RWPE1 (cell line): ENCODE measurements around the gene MYRFL.

Experiments
- CTCF ChIA-PET: fragments of 350-600 bp; sonication (Branson Sonifier 250); formaldehyde crosslinking; extraction: SDS; loops from one replicate; lab custom pipeline; 2021; lab: Yijun Ruan, JAX
- POLR2A ChIA-PET: fragments of 400-600 bp; formaldehyde crosslinking; extraction: SDS; loops from one replicate; lab custom pipeline; 2020; ENCODE audit warnings: antibody characterized with exemption; ENCODE audit not compliant: low non-redundant PET; lab: Yijun Ruan, JAX
- DNase-seq: peaks from one replicate; pipeline ENCODE4 v3.0.0; 2012; ENCODE audit warnings: low spot score
- H3K27ac ChIP-seq: fragments of 450-650 bp; 2 replicates; pipeline ENCODE4 v1.5.1; 2017
- CTCF ChIP-seq: fragments of 450-650 bp; conservative IDR thresholded peaks from 2 replicates; pipeline ENCODE4 v1.5.1; 2017; ENCODE audit warnings: low read depth, mild to moderate bottlenecking

MYRFL gene

DNA sequence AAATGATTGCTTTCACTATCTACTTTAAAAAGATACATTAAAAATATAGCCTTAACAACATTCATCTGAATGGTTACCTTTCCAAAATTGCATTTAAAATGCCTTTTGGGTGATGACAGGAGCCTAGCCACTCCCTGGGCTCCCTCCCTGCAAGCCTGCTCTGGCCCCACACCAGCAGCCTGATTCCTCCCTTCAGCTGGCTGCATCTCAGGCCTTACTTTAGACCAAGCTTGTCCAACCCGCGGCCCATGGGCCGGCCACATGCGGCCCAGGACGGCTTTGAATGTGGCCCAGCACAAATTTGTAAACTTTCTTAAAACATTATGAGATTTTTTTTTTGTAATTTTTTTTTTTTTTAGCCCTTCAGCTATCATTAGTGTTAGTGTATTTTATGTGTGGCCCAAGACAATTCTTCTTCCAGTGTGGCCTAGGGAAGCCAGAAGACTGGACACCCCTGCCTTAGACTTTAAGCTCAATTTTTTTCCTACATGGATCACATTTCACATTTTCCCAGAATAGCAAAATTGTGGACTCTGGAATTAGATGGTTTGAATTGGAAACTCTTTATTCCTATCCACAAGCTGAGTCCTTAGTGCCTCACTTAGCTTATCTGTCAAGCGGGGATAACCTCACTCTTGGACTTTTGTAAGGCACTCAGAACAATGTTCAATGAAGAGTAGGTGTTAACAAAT, 124.4 kb downstream of the MYRFL start:
- CTCF ChIA-PET, result no interaction called here
- POLR2A ChIA-PET, result interaction anchor here (0.6 kb wide), 1 partner anchor 288 kb away, joined by 3 read pairs; no protein-coding TSS in a partner anchor

GRCh38 chr12:69951108-69951507, 126.1 kb downstream of the MYRFL start:
- ChIA-PET CTCF (no interaction called here), POLR2A (no interaction called here)
- TF ChIP-seq CTCF, result no peak
- no peak for DNase-seq
- no peak overlapping the region for H3K27ac ChIP-seq

More for the DNA sequence above, 124.4 kb downstream of the MYRFL start:
- H3K27ac ChIP-seq, result no peak overlapping the region
- no peak for DNase-seq
- no peak for TF ChIP-seq CTCF

- CTCF ChIA-PET, result no interaction called here
- POLR2A ChIA-PET, result no interaction called here
- no peak for TF ChIP-seq CTCF
- DNase-seq, result no peak
- H3K27ac ChIP-seq, result no peak overlapping the region
Measured at GRCh38 chr12:69952890-69953289, 127.9 kb downstream of the MYRFL start.

GRCh38 chr12:69961246-69961645, 136.2 kb downstream of the MYRFL start:
- no peak for DNase-seq
- ChIA-PET POLR2A (no interaction called here), CTCF (no interaction called here)
- TF ChIP-seq CTCF, result no peak
- no peak overlapping the region for H3K27ac ChIP-seq

DNA sequence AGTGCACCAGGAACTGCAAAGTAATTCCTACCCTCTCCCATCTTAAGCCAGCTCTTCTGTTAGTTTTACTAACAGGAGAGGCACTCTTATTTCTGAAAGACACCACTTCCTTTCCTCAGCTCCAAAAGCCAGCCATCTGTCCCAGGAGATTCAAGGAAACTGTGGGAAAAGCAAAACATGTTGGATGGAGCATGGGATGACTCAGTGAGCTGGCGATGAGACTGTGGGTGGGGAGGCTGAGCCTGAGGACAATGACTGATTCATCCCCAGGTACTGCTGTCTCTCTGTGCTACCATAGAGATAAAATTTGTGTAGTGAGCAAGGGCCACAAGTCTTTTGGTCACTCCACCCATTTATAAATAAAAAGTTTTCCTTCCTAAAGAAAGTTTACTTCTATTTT, 141.4 kb downstream of the MYRFL start:
- ChIA-PET CTCF (interaction anchor here (0.6 kb wide), 2 partner anchors 223 to 253 kb away, joined by 3 to 5 read pairs; no protein-coding TSS in a partner anchor), POLR2A (no interaction called here)
- DNase-seq, result peak; percentile 83
- TF ChIP-seq CTCF, result no peak
- H3K27ac ChIP-seq, result peak overlapping the region; percentile 71

DNA sequence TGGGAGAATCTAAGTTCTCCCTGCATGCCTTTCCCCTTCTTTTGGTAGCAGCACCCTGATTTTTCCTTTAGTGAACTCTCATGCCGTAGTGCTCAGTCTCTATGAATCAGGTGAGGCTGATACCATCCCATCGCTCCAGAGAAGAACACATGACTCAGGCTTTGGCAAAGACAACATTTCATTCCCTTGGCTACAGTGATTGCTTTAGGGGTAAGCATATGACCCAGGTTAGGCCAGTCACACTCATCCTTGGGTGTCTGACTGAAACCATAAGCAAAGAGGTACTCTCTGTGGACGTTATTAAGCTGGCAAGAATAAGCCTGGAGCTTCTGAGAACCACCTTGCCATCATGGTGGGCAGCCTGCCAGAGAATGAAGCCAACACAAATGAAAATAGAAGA, 141.8 kb downstream of the MYRFL start:
- ChIA-PET CTCF (interaction anchor here (0.6 kb wide), 1 partner anchor 252 kb away, joined by 3 read pairs; no protein-coding TSS in a partner anchor), POLR2A (interaction anchor here (0.6 kb wide), 1 partner anchor 223 kb away, joined by 11 read pairs; no protein-coding TSS in a partner anchor)
- H3K27ac ChIP-seq, result peak overlapping the region; percentile 71
- no peak for TF ChIP-seq CTCF
- peak; percentile 74 for DNase-seq
